Stimulated activated CD4-positive, alpha-beta T cell treated with anti-CD3 and anti-CD28 coated beads, Interleukin-2, amount 100 ng/mL, for 24 hours (primary cell): Measurements from ENCODE around the gene TIGD3.
A peak's percentile ranks its signal among the peaks of the same experiment; 100 is the strongest.

Source experiments
- DNase-seq, 2 donors: peaks; one replicate each; pipeline ENCODE4 v3.0.0-alpha.2; 2020

TIGD3 gene

DNA sequence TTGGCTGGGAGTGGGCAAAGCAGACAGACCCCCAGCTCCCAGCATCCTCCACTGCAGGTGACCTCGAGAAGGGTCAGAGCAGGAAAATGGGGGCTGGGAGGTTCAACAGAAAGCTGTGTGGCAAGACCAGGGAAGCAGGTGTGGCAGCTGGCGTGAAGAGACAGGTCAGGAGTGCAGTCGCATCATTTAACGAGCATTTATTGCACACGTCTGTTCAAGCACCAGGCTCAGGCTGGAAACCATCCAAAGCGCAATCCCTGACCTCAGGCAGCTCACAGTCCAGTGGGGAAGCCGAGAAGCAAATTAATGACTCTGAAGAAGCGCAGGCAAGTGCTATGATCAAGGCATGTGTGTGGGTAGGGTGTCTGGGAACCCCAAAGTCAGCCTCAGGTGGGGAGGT lies 20.5 kb downstream of the TIGD3 start:
- DNase-seq = no peak

DNA sequence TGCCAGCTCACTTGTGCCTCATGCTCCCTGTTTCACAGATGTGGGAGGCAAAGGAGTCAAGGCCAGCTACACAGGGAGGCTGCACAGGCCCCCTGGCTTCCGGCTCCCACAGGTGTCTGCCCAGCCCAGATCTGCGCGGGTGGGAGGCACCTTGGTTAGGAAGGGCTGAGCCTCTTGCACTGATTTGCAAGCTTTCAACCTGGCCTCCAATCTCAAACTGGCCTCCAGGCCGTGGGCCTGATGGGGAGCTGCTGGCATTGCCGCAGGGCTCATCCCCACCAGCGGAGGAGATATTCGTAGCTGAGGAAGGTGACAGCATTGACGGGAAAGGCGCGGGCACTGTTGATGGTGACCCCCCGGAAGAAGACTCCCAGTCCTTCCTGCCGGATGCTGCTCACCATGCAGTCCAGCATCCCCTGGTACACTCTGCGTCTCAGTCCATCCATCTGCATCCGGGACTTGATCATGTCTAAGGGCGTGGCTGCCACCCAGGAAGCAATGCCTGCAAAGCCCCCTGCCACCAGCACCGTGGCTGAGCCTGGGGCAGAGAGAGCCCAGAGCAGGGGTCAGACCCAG lies 21.7 kb downstream of the TIGD3 start:
- DNase-seq = no peak

DNA sequence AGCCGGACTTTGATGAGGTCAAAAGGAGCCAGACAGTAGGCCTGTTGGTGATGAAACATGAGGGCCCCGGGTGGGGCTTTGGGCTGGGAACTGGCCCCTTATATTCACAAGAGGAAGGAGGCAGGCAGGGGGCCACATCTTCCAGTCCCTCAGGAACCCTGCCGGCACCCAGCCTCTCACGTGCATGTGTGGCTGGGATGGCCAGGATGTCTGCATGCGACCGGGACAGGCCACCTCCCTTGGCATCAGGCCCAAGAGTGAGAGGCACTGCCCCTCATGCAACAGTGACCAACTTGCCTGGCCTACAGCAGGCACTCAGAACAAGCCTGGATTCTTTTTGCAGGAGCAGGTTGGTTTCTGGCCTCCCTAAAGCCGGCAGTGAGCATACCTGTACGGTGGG lies 22.5 kb downstream of the TIGD3 start:
- no peak for DNase-seq

DNA sequence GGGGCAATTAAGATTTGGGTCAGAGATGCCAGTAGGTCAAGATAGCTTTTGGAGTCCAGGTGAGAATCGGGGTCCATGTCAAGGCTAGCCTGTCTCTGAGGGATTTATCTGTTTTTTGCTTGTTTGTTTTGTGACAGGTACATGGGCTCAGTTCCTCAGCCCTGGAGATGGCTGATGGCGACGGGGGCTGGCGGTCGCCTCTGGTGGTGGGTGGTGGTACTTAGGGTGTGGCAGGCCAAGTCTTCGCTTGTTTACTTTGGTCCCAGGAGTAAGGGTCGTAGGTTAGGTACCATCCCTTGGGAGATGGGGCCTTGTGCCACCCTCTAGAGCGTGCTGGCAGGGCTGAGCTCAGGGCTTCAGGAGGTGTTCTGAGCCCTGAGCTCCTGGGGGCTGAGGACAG lies 23.2 kb downstream of the TIGD3 start:
- no peak for DNase-seq

DNA sequence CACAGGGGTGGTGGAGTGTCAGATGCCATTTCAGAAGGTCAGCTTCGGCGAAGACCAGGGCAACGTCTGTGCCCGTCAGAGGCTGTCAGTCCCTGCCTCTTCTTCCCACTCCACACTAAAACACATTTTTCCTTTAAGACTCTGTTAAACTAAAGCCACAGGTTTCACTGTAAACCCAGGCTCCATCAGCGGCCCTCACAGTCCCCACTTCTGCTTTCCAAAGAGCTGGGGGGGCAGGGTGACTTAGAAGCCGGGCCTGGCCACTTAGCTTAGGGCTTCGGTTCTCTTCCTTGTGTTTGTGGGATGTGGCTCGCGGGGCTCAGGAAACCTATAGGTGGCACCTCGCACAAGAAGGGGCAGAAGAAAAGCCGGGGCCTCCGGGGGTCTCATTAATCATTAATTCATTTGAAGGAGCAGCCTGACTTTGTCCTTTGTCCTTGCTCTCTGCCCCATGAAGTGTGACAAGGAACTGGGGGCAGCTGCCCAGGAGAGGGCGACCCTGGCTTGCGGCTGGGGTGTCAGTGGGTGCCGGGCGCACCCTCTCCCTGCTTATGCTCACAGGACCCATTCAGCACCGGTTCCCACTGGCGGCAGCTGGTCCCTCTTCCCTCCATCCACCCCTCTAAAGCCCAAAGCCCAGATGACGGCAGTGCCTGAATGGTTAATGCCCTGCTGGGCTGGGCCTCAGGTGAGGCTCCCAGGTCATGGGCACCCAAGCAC lies 23.8 kb downstream of the TIGD3 start:
- no peak for DNase-seq

DNA sequence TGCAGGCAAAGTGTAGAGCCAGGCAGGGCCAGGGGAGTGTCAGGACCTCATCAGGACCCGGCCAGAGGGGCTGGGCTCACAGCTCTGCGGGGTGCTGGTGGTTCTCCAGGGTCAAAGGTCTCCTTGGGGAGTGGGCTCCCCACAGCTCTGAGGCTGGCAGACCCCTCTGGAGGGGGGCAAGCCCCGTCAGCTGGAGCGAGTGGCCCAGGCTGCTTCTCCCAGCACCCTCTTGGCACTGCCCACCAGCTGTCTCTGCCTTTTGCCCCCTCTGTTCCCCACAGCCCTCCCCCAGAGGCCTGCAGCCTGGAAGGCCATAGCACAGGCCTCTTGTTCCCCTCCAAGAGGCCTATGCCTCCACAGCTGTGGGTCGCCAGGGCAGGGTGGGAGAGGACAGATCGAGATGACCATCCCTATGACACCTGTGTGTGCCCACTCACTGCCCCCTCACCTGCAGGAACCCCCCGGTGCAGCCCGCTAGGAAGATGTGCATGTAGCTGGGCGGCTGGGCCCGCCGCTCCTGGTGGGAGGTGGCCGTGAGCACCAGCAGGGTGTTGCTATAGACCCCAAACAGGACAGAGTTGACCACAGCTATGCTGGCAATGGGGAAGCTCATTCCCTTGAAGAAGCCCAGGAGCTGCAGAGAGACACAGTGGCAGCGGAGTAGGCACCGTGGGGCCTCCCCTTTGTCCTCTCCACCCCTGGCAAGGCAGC lies 24.5 kb downstream of the TIGD3 start:
- DNase-seq = no peak

DNA sequence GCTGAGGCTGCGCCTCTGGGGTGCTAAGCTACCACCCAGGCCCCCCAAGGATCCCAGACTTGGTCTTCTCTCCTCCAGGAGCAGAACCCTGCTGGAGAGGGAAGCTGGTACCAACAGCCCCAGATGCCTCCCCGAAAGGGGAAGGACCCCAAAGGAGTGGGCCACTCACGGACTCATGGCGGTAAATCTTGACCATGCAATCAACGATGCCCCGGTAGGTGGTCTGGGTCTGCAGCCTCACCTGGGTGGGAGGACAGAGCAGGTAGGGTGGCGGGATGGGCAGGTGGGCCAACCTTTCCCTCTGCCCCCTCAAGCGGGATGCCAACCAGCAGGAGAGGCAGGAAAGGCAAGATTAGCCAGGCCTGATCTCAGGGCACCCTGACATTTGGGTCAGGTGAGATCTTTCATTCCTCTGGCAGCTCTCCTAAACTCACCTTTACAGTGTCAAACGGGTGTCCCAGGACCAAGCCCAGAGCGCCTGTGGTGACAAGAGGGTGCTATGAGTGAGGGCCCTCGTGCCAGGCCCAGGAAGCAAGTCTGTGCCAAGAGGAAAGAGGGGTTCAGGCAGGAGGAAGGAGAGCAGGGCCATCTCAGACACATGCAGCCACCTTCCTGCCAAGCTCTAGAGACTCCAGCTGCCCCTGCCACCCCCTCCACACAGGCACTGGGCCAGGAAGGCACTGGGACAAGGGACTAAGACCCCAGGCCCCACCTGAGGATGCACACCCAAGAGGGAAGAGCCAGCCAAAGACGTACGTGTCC lies 25.3 kb downstream of the TIGD3 start:
- DNase-seq = no peak

DNA sequence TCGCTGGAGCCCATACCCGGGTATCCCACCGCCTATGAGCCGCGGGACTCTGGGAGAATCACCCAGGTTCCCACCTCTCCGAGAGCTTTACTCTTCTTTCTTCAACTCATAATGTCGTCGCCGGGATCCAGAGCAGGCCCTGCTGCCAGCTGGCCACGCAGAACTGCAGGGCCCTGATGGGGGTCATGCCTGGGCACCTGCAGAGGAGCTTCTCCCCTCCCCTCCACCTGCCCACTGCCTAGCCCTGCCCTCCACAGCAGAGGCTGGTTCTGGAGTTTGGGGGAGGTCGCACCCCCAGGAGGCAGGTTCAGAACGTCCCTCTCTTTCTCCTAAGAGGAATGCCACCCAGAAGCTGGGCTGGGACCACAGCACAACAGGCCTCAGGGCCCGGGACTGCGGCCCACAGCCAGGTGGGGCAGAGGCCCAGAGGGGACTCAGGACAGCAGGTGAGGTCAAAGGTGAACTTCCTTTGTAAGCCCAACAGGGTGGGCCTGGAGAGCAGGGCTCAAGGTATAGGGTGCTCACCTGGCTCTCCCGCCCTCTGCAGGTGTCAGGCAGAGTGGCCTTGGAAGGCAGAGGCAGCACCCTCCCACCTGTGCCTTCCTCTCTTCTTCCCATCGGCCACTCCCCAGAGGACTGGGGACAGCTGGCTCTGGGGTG lies 26.0 kb downstream of the TIGD3 start:
- DNase-seq = no peak

DNA sequence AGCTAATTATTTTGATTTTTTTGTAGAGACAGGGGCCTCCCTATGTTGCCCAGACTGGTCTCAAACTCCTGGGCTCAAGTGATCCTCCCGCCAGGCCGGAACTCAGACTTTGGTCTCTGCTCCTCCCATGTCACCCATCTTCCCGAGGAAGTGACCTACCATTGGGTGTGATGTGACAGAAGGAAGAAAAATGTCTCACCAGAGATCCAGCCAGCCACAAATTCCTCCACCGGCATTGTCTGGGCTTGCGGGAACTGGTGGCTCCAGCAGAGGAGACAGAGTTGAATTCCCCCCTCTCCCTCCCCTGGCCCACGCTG lies 27.1 kb downstream of the TIGD3 start:
- no peak for DNase-seq

DNA sequence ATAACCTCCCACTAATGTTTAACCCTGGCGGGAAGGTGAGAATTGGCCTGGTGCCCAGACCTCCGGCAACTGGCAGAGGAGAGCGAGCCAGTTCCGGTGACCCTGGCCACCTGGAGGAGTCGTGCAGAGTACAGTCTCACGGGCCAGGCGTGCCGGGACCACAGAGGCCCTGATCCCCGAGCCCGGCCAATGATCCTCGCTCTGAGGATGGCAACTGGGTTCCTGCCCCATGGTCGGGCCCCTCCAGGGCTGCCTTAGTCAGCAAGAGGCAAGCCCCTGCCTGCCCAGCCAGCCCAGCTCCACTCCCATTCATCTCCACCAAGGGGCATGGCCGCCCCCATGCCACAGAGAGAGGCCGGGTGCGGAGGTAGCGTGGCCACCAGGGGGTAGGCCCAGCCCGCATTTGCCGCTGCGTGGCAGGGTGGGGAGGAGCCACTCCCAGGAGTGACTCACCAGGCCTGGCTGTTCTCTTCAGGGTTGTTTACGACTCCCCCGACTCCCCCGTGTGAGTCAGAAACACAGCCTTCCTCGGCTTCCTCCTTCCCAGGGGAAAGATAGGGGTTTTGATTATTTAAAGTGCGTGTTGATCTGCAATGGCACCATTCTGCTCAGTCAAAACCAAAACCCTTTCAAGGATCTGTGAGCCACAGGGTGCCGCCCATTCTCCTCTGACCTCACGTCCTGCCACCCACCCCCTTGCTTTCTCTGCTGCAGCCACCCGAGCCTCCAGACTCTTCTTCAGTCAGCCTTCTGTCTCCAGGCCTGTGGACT lies 27.7 kb downstream of the TIGD3 start, which contains the start of gene SLC25A45:
TSS of gene SLC25A45 (minus strand) at position 614 of the 771 bp plus-strand sequence. CDS start 695 bp downstream, outside the sequence.
- DNase-seq = peak; percentile 93 to 94

DNA sequence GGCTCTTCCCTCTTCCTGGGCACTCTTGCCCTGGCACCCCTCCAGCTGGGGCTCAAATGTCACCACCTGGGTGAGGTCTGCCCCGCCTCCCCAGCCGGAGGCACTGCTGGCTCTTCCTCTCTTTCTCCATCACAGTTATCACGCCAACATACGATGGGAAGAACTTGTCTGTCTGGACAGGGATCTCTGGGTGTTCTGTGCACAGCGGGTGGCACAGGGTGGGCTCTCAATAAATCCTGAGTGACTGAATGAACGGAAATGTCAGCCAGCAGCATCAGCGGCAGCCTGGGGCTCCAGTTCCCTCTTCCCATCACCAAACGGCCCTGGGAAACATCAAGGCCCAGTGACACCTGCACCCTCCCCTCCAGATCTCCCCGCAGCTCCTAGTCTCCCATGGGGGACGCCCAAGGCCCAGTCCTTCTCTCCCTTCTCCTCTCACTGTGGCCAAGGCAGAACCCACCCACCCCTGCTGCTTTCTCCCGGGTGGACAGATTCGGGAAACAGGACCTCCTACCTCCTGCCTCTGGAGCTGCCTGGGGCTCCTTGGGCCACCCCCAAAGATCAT lies 28.3 kb downstream of the TIGD3 start:
- no peak for DNase-seq

DNA sequence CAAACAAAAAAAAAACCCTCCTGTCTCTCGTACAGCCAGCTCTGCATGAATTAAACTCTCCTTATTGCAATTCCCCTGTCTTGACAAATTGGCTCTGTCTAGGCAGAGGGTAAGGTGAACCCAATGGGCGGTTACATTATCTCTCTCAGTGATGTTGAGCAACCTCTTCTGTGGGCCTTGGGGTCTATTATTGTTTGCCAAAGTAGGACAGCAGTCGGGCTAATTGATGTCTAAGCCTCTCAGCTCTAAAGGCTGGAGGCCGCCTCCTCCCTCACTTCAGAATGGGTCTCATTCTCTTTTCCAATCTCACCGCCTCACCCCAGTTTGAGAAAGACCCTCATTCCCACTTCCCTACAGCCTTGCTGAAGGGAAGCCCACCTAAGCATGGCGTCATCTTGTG lies 29.2 kb downstream of the TIGD3 start:
- no peak for DNase-seq

DNA sequence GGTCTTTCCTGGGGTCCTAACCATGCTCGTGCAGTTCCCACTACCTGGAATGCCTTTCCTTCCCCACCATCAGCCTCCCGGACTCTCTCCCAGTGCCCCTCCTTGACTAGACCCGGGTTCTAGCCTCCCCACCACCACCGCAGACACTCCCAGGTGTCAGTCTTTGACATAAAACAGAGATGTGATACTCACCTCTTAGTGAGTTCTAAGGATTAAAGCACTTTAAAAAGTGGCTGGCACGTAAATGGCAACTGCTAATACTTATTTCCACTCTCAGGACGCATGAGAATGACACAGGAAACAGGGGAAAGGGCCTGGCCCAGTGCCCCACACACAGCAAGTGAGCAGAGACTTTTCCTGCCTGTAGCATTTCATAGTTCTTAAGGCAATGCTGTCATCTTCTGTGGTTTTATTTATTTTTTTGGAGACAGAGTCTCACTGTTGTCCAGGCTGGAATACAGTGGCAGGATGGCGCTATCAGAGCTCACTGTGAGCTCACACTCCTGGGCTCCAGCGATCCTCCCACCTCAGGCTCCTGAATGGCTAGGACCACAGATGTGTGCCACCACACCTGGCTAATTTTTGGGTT lies 29.8 kb downstream of the TIGD3 start:
- DNase-seq = no peak

DNA sequence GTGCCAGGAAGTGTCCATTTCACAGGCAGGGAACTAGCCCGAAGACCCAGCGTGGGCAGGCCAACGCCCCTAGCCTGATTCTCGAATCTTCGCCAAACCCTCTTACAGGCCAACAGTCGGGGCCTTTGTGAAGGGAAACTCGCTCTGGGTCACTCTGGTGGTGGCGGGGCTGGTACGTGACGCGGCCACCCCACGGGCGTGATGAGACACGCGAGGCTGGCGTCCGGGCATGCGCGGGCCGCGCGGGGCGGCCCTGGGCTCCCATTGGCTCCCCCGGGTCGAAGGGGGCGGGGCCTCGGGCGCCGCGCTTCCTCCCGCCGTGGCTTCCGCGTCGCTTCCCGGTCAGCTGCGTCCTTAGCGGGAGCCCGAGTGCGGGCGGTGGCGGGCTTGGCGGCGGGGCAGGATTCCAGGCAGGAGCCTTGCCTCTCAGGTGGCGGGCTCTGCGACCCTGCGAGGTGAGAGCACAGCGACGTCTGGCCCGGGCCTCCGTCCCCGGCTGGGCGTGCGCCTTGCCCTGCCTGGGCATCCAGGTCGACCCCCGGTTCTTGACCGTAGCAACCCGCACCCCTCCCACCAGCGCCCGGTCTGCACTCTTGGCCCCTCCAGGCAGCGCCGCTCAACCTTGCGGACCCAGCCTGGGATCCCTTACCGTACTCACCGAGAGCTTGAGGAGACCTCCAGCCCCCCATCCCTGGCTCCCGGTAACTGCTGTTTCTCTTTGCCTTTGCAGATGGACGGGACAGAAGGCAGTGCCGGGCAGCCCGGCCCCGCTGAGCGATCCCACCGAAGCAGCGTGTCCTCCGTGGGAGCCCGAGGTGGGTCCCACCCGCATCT lies 32.0 kb downstream of the TIGD3 start, which contains the start of gene FRMD8:
TSS of gene FRMD8 (plus strand) at position 331 of the 834 bp plus-strand sequence. CDS start at position 731, 400 bp downstream.
- DNase-seq = peak; percentile 89

DNA sequence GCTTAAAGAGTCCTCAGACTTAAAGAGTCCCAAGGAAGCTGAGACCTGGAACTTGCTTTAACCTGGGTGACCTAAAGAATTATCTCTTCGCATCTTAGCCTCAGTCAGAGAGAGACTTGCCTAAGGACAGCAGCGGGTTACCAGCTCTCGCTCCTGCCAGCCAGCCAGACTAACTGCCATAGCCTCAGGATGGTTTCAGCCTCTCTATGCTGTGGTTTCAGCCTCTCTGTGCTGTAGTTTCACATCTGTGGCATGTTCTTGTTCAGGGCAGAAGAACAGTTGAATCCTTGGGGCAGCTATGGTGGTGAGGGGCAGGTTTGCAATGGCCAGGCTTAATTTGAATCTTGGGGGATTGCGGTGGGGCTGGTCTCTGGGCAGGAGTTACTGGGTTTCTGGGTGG lies 34.2 kb downstream of the TIGD3 start:
- DNase-seq = no peak

DNA sequence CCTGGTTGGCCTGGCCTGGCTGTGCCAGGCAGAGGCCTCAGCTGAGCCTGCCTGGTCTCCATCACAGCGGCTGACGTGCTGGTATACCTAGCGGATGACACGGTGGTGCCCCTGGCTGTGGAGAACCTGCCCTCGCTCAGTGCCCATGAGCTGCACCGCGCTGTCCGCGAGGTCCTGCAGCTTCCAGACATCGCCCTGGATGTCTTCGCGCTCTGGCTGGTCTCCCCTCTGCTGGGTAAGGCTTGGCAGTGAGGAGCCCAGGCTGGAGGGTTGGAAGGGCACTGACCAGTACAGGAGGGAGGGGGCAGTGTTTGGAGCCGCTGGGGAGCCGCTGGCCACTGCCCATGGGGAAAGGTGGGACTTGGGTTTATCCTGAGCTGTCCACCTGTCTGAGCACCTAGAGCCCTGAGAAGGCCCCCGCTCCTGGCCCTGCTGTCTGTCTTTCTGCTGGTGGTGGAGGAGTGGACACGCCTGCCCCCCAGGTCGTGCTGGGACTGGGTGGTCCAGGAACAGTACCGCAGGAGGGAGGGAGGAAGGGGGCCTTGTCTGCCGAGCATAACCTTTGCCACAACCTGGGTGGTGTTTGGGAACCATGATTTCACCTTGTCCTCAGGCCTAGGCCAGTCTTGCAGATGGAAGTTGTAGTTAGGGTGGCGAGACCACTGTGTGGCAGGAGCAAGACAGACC lies 34.9 kb downstream of the TIGD3 start:
- DNase-seq = no peak

DNA sequence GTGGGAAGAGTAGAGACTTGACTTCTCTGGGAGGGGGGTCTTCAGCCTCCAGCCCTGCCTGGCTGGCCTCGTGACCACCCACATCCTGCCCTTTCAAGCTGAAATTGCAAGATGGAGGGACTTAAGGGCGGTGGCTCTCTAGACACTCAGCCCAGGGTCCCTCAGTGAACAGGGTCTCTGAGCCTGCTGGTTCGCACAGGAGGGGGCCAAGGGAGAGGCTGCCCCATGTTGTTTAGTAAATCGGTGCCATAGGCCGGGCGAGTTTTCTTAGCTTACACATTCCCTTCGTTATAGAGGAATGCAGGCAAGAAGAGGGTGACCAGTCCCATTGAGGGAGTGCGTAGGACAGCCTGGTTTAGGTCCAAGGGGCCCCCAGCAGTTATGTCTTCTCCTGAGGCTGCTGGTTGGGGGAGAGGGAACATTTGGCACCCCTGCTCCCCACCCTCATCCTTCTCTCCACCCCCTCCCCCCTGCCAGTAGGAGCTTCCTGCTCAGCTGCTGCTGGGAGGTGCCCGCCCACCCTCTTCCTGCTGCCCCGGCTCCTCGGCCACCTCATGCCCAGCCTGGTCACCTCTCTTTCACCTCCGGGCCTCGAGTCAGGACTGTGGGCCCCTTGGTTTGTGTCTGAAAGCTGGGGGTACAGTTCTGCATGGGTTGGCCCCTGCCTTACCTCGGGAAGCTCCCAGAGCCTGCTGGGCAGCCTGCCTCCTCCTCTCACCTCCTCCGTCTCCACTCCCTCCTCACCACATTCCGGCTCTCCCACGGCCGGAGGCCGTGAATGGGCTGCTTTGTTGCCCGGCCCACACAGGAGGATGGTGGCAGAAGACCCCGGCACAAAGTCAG lies 35.8 kb downstream of the TIGD3 start:
- DNase-seq = no peak

DNA sequence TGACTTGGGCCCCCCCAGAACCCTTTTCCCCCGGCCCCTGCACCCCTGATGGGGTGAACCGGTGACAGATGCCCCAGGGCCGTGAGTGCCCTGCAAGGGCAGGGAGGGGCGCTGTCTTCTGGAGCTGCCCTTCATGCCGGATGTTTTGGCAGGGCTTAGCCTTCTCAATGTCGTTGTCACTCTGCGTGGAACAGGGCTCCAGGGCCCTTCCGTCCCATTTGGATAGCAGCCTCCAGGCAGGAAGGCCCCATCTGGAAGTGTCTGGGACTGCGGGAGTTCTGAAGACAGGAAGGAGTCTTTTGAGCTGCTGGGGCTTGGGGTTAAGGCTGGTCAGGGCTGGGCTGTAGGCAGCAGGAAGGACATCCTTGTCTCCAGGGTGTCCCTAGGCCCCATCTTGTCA lies 36.4 kb downstream of the TIGD3 start:
- DNase-seq = no peak
